BLaER1 treated with 17β-estradiol and CSF1 and Interleukin-3, amounts not matched to agents 10 nM and 100 nM (cell line): ENCODE data around the gene FAM163B.
A peak's percentile ranks its signal among the peaks of the same experiment; 100 is the strongest.

Source experiments
- H3K27ac ChIP-seq, 11 experiments: shearing (Covaris generic); formaldehyde crosslinking; 2 replicates each; pipeline ENCODE4 v1.8.1; 2022
- H3K27me3 ChIP-seq, 11 experiments: shearing (Covaris generic); formaldehyde crosslinking; 2 replicates each; pipeline ENCODE4 v1.8.1; 2022
- H3K36me3 ChIP-seq, 11 experiments: shearing (Covaris generic); formaldehyde crosslinking; 2 replicates each; pipeline ENCODE4 v1.8.1; 2022
- H3K4me1 ChIP-seq, 10 experiments: shearing (Covaris generic); formaldehyde crosslinking; 2 replicates each; pipeline ENCODE4 v1.8.1; 2022
- H3K4me2 ChIP-seq, 11 experiments: shearing (Covaris generic); formaldehyde crosslinking; 2 replicates each; pipeline ENCODE4 v1.8.1; 2022
- H3K4me3 ChIP-seq, 10 experiments: shearing (Covaris generic); formaldehyde crosslinking; 2 replicates each; pipeline ENCODE4 v1.8.1; 2022
- H3K9ac ChIP-seq, 11 experiments: shearing (Covaris generic); formaldehyde crosslinking; 2 replicates each; pipeline ENCODE4 v1.8.1; 2022
- H3K9me3 ChIP-seq, 11 experiments: shearing (Covaris generic); formaldehyde crosslinking; replicated peaks in 1 of 11; 2 replicates each; pipeline ENCODE4 v1.8.1; 2022
- H4K20me1 ChIP-seq, 11 experiments: shearing (Covaris generic); formaldehyde crosslinking; 2 replicates each; pipeline ENCODE4 v1.8.1; 2022
- Cebpa-rat ChIP-seq, 11 experiments: shearing (Covaris generic); IDR thresholded peaks; 2 replicates each; pipeline ENCODE4 v1.8.1; 2022

FAM163B gene

DNA sequence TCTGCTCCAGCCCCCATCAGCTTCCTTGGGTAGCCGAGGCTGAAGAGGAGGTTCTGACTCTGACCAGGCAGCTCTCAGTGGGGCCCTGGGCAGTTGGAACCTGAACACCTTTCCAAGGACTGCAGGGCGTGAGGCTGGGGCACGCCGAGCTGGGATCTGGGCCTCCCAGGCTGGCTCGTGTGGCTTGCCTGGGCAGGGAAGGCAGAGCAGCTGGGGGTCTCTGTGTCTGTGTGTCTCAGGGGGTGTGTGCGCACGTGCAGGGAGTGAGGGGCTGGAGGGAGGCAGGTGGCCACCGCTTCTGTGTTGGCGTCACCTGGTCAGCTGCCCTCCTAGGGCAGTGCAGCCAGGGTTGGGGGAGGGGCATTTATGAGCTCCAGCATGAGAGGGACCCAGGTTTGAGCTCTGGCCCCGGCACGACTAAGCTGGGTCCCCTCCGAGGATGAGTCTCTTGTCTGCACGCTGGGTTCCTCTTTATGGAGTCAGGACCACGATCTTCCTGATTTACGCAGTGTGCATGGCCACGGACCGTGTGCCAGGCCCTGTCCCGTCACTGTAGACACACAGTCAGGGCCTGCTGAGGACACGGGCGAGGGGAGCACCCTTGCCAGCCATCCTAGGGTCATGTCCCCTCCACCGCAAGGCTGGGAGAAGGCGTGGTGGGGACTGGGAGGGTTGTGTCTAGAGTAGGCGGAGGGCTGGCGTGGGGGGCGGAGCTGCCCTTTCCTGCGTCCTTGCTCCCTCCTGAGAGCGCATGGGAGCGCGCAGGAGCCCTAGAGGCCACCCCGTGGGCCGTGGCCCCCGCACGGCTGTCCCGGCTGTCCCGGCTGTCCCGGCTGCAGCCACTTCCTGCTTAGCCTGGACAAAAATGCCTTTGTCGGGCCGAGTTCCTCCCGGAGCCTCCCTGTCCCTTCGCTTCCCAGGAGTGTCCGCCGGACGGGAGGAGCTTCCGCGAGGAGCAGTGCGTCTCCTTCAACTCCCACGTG is 70.0 kb downstream of the FAM163B start:
- no peak for TF ChIP-seq Cebpa-rat (IDR thresholded peaks at IDR 0.05)
- Histone ChIP-seq H3K9ac (peak overlapping the region in 9 of 11 experiments; percentile 2 to 74 (median 58); a peak in 10 of 22 replicates), H3K4me1 (peaks cover 33 to 60% (median 49%) of the 10 kb centered on the region in 10 experiments), H3K27me3 (peaks cover 20 to 42% (median 30%) of the 10 kb centered on the region in 11 experiments), H4K20me1 (0 out of 22 replicates have a peak, but pooled peaks cover 0 to 3% (median 0%) of the 10 kb centered on the region in 11 experiments), H3K4me3 (peak overlapping the region in 7 of 10 experiments; percentile 7 to 47 (median 34); a peak in 11 of 20 replicates), H3K27ac (peak overlapping the region in 8 of 11 experiments; percentile 34 to 77 (median 69); a peak in 13 of 22 replicates), H3K9me3 (no peaks in the 10 kb centered on the region), H3K4me2 (peak overlapping the region; percentile 77 to 94 (median 84)), H3K36me3 (no peaks in the 10 kb centered on the region)

DNA sequence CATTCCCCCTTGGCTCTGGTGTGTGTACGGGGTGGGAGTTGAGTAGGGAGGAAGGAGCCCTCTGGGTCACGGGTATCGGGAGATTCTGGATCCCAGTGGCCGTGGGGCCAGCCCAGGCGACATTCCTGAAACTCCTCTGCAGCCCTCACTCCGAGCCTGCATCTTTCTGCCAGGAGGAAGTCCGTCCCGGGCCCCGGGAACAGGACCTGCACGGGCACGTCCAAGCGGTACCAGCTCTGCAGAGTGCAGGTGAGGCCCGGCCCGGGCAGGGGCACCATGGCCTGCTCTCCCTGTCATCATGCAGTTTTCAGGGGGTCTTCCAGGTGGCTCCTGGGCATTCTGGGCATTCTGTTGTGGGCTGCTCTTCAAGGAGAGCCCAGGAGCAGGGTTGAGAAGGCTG is 71.0 kb downstream of the FAM163B start:
- Histone ChIP-seq H3K4me3 (no peak overlapping the region), H3K27ac (no peak overlapping the region), H3K9ac (no peak overlapping the region), H3K36me3 (no peaks in the 10 kb centered on the region), H3K9me3 (no peaks in the 10 kb centered on the region), H3K4me2 (peak overlapping the region in 4 of 11 experiments; percentile 77 to 90 (median 84); a peak in 1 of 22 replicates), H4K20me1 (peaks cover 0 to 12% (median 0%) of the 10 kb centered on the region in 11 experiments; a peak in 2 of 22 replicates), H3K27me3 (peaks cover 20 to 52% (median 30%) of the 10 kb centered on the region in 11 experiments), H3K4me1 (peaks cover 42 to 60% (median 58%) of the 10 kb centered on the region in 10 experiments)
- no peak for TF ChIP-seq Cebpa-rat (IDR thresholded peaks at IDR 0.05)

DNA sequence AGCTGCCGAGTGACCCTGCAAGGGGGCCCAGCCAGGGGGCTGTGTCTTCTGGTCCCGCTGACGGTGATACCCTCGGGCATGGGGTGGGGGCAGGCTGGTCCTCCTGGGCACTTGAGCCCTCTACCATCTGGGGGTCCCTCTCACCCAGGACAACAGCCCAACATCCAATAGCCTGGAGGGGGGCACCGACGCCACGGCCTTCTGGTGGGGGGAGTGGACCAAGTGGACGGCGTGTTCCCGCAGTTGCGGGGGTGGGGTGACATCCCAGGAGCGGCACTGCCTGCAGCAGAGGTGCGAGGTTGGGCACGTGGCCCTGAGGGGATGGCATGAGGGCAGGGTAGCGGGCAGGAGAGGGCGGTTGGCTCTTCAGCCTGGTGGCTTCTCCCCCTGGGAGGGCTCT is 71.9 kb downstream of the FAM163B start:
- no peaks in the 10 kb centered on the region for H3K36me3 ChIP-seq
- H3K4me2 ChIP-seq = no peak overlapping the region
- peaks cover 0 to 18% (median 0%) of the 10 kb centered on the region in 11 experiments; a peak in 4 of 22 replicates for H4K20me1 ChIP-seq
- peaks cover 49 to 69% (median 67%) of the 10 kb centered on the region in 10 experiments for H3K4me1 ChIP-seq
- no peak overlapping the region for H3K4me3 ChIP-seq
- H3K9me3 ChIP-seq = no peaks in the 10 kb centered on the region
- peaks cover 20 to 53% (median 30%) of the 10 kb centered on the region in 11 experiments for H3K27me3 ChIP-seq
- no peak overlapping the region for H3K27ac ChIP-seq
- no peak for TF ChIP-seq Cebpa-rat (IDR thresholded peaks at IDR 0.05)
- no peak overlapping the region for H3K9ac ChIP-seq

DNA sequence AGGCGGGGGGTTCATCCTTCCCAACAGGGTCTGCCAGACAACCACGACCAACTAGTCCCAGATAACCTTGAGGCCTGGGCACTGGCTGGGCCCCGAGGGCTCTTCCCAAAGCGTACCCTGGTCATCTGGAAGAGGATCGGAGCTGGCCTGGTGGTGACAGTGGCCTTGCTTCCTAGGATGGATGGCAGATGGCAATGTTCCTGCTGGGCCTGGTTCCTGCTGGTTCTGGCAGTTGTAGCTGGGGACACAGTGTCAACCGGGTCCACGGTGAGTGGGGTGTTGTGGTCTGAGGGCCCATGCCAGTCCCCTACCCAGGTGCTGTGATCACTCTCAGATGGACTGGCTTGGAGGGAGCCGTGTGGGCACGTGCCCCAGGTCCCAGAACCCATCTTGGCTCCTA is 72.7 kb downstream of the FAM163B start:
- no peak overlapping the region for H3K4me3 ChIP-seq
- no peak for TF ChIP-seq Cebpa-rat (IDR thresholded peaks at IDR 0.05)
- no peaks in the 10 kb centered on the region for H3K36me3 ChIP-seq
- H3K4me2 ChIP-seq = peak overlapping the region in 1 of 11 experiments; percentile 26; a peak in 1 of 22 replicates
- no peak overlapping the region for H3K27ac ChIP-seq
- H3K27me3 ChIP-seq = peaks cover 20 to 56% (median 30%) of the 10 kb centered on the region in 11 experiments
- no peaks in the 10 kb centered on the region for H3K9me3 ChIP-seq
- H4K20me1 ChIP-seq = peaks cover 0 to 20% (median 0%) of the 10 kb centered on the region in 11 experiments; a peak in 4 of 22 replicates
- no peak overlapping the region for H3K9ac ChIP-seq
- peaks cover 49 to 76% (median 74%) of the 10 kb centered on the region in 10 experiments for H3K4me1 ChIP-seq

DNA sequence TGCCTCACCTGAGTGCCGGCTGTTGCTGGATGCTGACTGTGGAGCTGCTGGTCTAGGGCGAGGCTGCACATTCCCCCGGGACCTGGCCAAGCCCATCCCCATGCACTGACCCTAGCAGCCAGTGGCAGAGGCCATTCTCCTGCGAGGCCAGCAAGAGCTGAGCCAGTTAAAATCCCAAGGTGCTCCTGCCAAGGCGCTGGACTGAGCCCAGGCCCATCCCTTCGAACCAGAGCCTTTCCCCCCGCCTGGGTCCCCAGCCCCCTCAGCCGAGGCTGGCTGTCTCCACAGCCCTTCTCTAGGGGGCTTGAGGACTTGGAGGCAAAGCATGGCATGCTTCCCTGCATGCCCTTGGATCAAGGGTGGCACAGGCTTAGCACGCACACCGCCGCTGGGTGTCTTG is 73.1 kb downstream of the FAM163B start:
- H3K27ac ChIP-seq = no peak overlapping the region
- H3K9ac ChIP-seq = no peak overlapping the region
- H3K27me3 ChIP-seq = peaks cover 20 to 60% (median 30%) of the 10 kb centered on the region in 11 experiments
- H4K20me1 ChIP-seq = peaks cover 0 to 25% (median 0%) of the 10 kb centered on the region in 11 experiments; a peak in 4 of 22 replicates
- H3K4me1 ChIP-seq = peaks cover 49 to 78% (median 74%) of the 10 kb centered on the region in 10 experiments
- peak overlapping the region in 6 of 11 experiments; percentile 14 to 44 (median 34); a peak in 7 of 22 replicates for H3K4me2 ChIP-seq
- H3K4me3 ChIP-seq = no peak overlapping the region
- no peaks in the 10 kb centered on the region for H3K36me3 ChIP-seq
- no peaks in the 10 kb centered on the region for H3K9me3 ChIP-seq
- TF ChIP-seq Cebpa-rat (IDR thresholded peaks at IDR 0.05) = no peak

DNA sequence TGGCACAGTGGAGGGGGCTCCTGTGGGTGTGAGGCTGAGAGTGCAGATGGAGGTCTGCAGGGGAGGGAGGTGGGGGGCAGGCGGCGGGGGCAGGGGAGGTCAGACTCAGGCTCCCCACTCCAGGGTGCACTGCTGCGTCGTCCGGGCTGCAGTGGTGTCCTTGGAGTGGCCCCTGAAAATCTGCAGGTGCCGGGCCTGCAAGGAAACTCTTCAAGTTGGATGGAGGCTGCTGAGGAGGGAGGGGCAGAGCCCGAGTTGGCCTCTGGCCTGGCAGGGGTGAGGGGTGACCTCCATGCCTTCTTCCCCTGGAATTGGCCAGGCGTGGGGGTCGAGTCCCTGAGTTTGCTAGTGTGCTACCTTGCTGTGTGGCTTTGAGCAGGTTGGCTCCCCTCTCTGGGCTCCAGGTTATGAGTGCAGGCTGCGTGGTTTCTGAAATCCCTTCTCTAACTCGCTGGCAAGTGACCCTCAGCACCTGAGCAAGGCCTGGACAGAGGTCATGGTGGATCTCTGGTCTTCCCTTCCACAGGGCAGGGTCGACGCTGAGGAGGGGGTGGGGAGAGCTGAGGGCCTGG is 73.8 kb downstream of the FAM163B start:
- peaks cover 20 to 61% (median 26%) of the 10 kb centered on the region in 11 experiments for H3K27me3 ChIP-seq
- no peaks in the 10 kb centered on the region for H3K36me3 ChIP-seq
- H3K9me3 ChIP-seq = no peaks in the 10 kb centered on the region
- H3K4me2 ChIP-seq = peak overlapping the region in 7 of 11 experiments; percentile 69 to 99 (median 89); a peak in 14 of 22 replicates
- no peak for TF ChIP-seq Cebpa-rat (IDR thresholded peaks at IDR 0.05)
- no peak overlapping the region; a peak in 1 of 22 replicates for H3K27ac ChIP-seq
- H4K20me1 ChIP-seq = peaks cover 0 to 32% (median 0%) of the 10 kb centered on the region in 11 experiments; a peak in 4 of 22 replicates
- no peak overlapping the region for H3K4me3 ChIP-seq
- H3K9ac ChIP-seq = no peak overlapping the region
- peaks cover 42 to 78% (median 74%) of the 10 kb centered on the region in 10 experiments for H3K4me1 ChIP-seq

DNA sequence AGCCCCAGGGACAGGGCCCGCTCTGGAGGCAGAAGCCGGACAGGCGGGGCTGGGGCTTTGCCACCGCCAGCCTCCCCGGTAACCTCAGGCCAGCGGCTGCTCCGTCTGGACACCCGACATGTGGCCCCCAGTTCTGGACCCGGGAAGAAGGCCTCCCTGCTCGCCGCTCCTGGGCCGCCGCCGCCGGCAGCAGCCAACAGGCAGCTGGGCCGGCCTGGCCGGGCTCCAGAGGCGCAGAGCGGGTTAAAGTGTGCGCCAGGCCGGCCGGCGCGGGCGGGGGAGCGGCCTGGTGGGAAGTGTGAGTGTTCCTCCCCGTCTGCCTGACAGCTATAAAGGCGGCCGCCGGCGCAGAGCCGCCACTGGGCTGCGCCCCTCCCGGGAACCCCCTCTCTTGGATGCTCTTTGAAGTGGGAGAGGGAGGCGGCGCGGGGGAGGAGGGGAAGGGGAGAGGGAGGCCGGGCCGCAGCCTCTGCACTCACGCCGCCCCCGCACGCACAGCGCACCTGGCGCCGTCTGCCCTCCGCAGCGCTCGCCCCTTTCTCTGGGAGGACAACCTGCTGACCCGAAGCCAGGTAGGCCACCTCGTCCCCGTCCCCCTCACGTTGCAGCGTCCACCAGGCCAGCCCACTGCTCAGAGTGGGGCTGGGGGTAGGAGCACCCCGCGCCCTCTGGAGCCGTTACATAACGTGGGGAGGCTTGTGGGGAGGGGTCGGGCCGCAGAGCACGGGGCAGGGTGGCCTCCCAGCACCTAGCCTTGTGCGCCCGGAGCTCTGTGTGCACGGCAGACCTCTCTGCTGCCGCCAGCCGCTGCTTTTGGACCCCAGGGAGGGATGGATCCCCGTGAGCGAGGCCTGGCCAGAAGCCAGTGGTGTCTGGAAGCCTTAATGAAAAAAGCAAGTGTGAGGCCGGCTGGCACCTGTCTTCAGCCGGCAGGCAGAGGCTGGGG is 74.6 kb downstream of the FAM163B start, which contains the start of gene ADAMTSL2:
Gene ADAMTSL2, plus strand, starts transcription at position 359 of the 946 bp plus-strand sequence. CDS start 2,009 bp downstream, outside the sequence.
- H3K4me3 ChIP-seq = peak within 1 kb of the TSS in 7 of 10 experiments; percentile 8 to 46 (median 31); a peak in 9 of 20 replicates
- H3K4me1 ChIP-seq = peaks cover 38 to 78% (median 74%) of the 10 kb centered on the region in 10 experiments
- peak within 1 kb of the TSS; percentile 25 to 77 (median 45); a peak in 17 of 22 replicates for H3K9ac ChIP-seq
- peak within 1 kb of the TSS; percentile 69 to 99 (median 89) for H3K4me2 ChIP-seq
- H4K20me1 ChIP-seq = peaks cover 0 to 39% (median 0%) of the 10 kb centered on the region in 11 experiments; a peak in 7 of 22 replicates
- H3K27me3 ChIP-seq = peaks cover 13 to 67% (median 18%) of the 10 kb centered on the region in 11 experiments
- H3K9me3 ChIP-seq = no peaks in the 10 kb centered on the region
- TF ChIP-seq Cebpa-rat (IDR thresholded peaks at IDR 0.05) = no peak
- H3K36me3 ChIP-seq = no peaks in the 10 kb centered on the region
- peak within 1 kb of the TSS in 6 of 11 experiments; percentile 23 to 78 (median 64); a peak in 9 of 22 replicates for H3K27ac ChIP-seq
